Osteocyte (in vitro differentiated cells): ENCODE results near the gene NRDC. TPM values are rescaled to one million over a fixed set of nuclear protein-coding genes. Genes with fewer than 3 reads are reported as not detected.

Source experiments
- DNase-seq: peaks from one replicate; pipeline ENCODE4 v3.0.0; 2021; ENCODE audit warnings: mixed read lengths; ENCODE audit not compliant: unreplicated experiment; ENCODE audit errors: extremely low spot score
- H3K27ac Mint-ChIP-seq: one replicate; pipeline ENCODE4 v1.8.0; 2021; ENCODE audit warnings: mild to moderate bottlenecking, mixed read lengths; ENCODE audit not compliant: unreplicated experiment
- H3K27me3 Mint-ChIP-seq: one replicate; pipeline ENCODE4 v1.8.0; 2021; ENCODE audit warnings: mixed read lengths; ENCODE audit not compliant: unreplicated experiment
- H3K36me3 Mint-ChIP-seq: one replicate; pipeline ENCODE4 v1.8.0; 2021; ENCODE audit warnings: mixed read lengths; ENCODE audit not compliant: unreplicated experiment
- H3K4me1 Mint-ChIP-seq: one replicate; pipeline ENCODE4 v1.8.0; 2021; ENCODE audit warnings: mixed read lengths; ENCODE audit not compliant: unreplicated experiment
- H3K4me3 Mint-ChIP-seq: one replicate; pipeline ENCODE4 v1.8.0; 2021; ENCODE audit warnings: mild to moderate bottlenecking, moderate library complexity, mixed read lengths; ENCODE audit not compliant: unreplicated experiment
- H3K9me3 Mint-ChIP-seq: one replicate; pipeline ENCODE4 v1.8.0; 2021; ENCODE audit warnings: mixed read lengths; ENCODE audit not compliant: unreplicated experiment
- total RNA-seq: library from RNA; stranded (reverse); gene quantifications from 2 replicates; pipeline ENCODE4 v1.2.1, GENCODE V29; 2021
- TF ChIP-seq, protein P1 (sequence below): fragments of 200-600 bp; sonication (generic); IDR thresholded peaks from 2 replicates; pipeline ENCODE4 v1.5.0; 2021; ENCODE audit warnings: antibody characterized with exemption, mild to moderate bottlenecking, moderate library complexity

NRDC gene
- total RNA-seq, 1 donor from 2014 or later, result 130 TPM

DNA sequence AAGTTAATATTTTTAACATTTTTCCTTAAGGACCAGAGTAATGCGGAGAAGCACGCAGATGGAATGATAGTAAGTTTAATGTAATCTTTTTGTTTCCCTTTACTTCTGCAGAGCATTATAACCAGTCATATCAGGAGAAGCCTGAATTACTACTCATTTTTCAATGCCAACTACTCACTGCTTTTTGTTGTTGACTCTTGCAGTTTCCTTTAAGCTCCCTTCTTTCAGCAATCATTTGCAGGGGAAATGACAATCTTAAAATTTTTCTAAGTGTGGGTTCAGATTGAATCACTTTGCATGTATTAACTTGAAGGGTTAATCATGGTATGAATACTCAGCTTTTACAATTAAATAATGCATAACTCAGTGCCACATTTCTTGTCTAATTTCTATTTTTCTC, 122.2 kb downstream of the NRDC start:
- TF ChIP-seq, protein P1, sequence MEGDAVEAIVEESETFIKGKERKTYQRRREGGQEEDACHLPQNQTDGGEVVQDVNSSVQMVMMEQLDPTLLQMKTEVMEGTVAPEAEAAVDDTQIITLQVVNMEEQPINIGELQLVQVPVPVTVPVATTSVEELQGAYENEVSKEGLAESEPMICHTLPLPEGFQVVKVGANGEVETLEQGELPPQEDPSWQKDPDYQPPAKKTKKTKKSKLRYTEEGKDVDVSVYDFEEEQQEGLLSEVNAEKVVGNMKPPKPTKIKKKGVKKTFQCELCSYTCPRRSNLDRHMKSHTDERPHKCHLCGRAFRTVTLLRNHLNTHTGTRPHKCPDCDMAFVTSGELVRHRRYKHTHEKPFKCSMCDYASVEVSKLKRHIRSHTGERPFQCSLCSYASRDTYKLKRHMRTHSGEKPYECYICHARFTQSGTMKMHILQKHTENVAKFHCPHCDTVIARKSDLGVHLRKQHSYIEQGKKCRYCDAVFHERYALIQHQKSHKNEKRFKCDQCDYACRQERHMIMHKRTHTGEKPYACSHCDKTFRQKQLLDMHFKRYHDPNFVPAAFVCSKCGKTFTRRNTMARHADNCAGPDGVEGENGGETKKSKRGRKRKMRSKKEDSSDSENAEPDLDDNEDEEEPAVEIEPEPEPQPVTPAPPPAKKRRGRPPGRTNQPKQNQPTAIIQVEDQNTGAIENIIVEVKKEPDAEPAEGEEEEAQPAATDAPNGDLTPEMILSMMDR, result no peak
- H3K4me1 Mint-ChIP-seq, result peaks cover 36% of the 10 kb centered on the region
- no peak overlapping the region for H3K4me3 Mint-ChIP-seq
- peaks cover 13% of the 10 kb centered on the region for H3K9me3 Mint-ChIP-seq
- no peaks in the 10 kb centered on the region for H3K27me3 Mint-ChIP-seq
- peak overlapping the region; percentile 38 for H3K27ac Mint-ChIP-seq
- DNase-seq, result no peak
- peaks cover 47% of the 10 kb centered on the region for H3K36me3 Mint-ChIP-seq

DNA sequence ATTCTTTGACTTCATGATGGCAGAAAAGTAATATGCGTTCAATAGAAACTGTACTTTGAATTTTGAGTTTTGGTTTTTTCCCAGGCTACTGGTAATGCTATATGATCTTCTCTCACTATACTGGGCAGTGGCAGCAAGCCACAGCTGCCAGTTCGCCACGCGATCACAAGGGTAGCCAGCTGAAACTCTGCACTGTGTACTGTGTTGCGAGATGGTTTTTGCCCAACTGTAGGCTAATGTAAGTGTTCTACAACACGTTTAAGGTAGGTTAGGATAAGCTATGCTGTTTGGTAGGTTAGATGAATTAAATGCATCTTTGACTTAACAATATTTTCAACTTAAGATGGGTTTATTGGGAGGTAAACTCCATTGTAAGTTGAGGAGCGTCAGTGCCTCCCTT, 123.1 kb downstream of the NRDC start:
- Mint-ChIP-seq H3K27me3 (no peaks in the 10 kb centered on the region), H3K27ac (no peak overlapping the region), H3K4me3 (no peak overlapping the region), H3K36me3 (peaks cover 45% of the 10 kb centered on the region), H3K4me1 (peaks cover 32% of the 10 kb centered on the region), H3K9me3 (peaks cover 13% of the 10 kb centered on the region)
- DNase-seq, result no peak
- TF ChIP-seq, protein P1, result no peak

DNA sequence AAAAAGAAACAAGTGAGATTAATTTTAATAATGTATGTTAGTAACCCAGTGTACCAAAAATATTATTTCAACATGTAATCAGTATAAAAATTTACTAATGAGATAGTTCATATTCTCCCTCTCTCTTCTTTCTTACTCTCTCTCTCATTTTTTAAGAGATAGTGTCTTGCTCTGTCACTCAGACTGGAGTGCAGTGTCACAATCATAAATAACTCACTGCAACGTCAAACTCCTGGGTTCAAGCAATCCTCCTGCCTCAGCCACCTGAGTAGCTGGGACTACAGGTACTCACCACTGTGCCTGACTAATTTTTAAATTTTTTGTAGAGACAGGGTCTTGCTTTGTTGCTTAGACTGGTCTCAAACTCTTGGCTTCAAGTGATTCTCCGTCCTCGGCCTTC, 123.9 kb downstream of the NRDC start:
- Mint-ChIP-seq H3K4me1 (peaks cover 31% of the 10 kb centered on the region), H3K27me3 (no peaks in the 10 kb centered on the region), H3K27ac (no peak overlapping the region), H3K9me3 (peaks cover 13% of the 10 kb centered on the region), H3K36me3 (peaks cover 43% of the 10 kb centered on the region), H3K4me3 (no peak overlapping the region)
- TF ChIP-seq, protein P1, result no peak
- DNase-seq, result no peak

DNA sequence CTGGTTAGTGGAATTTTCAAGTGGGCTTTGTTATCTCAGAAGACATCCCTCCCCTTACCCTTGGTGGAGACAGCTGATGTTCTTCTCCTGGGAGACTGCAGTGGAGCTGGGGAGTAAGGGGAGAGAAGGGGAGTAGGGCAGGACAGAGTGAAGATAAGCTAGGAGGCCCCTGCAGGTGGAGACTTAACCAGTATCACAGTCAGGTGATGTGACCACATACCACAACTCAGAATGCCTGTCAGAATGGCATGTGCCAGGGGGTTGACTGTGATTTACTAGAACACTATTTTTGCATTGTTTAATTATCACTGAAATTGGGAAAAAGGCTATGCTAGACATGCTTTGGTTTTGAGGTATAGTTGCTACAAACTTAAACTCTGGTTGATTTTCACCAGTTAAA, 124.6 kb downstream of the NRDC start:
- TF ChIP-seq, protein P1, result no peak
- Mint-ChIP-seq H3K9me3 (peaks cover 13% of the 10 kb centered on the region), H3K27me3 (no peaks in the 10 kb centered on the region), H3K4me1 (peaks cover 26% of the 10 kb centered on the region), H3K4me3 (no peak overlapping the region), H3K36me3 (peaks cover 43% of the 10 kb centered on the region), H3K27ac (no peak overlapping the region)
- no peak for DNase-seq

DNA sequence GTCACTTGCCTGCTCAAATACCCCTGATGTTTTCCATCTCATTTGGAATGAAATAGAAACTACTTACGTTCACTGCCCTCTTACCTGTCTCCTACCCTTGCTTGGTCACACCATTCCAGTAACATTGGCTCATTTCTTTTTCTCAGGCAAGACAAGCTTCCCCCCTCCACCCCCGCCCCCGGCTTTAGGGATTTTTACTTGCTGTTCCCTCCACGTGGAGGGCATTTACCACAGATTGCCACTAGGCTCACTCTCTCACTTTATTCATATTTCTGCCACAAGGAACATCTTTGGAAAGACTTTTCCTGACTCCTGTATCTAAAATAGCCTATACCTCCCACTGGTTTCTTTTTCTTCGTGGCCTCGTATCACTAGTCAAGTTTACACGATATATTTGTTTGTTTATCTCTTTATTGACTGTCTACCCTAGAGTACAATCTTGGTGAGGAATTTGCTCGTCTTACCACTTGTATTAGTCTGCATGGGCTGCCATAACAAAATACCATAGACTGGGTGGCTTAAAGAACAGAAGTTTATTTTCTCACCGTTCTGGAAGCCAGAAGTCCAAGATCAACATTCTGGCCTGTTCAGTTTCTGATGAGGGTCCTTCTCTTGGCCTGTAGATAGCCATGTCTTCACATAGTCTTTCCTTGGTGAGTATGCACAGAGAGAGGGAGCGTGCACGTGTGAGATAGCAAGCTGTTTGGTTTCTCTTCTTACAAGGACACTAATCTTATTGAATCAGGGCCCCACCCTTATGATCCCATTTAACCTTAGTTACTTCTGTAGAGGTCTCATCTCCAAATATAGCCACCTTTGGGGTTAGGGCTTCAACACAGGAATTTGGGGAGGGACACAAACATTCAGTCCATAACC, 126.2 kb downstream of the NRDC start:
- DNase-seq, result no peak
- Mint-ChIP-seq H3K27ac (no peak overlapping the region), H3K27me3 (no peaks in the 10 kb centered on the region), H3K4me1 (peaks cover 15% of the 10 kb centered on the region), H3K9me3 (peaks cover 13% of the 10 kb centered on the region), H3K36me3 (peaks cover 48% of the 10 kb centered on the region), H3K4me3 (no peak overlapping the region)
- TF ChIP-seq, protein P1, result no peak
